HT-29 (cell line): Measurements from ENCODE around the gene PNPT1. TPM values are rescaled to one million over a fixed set of nuclear protein-coding genes. Genes with fewer than 3 reads are reported as not detected.
"Not testable (repeated sequence)": the region's sequence is repeated elsewhere in the genome, so short reads cannot be mapped to it uniquely, and the experiment has no call there.

Experiments
- DNase-seq: peaks from one replicate; pipeline ENCODE4 v3.0.0-alpha.2; 2015; ENCODE audit warnings: low spot score
- total RNA-seq: library from RNA; depleted of rRNA; stranded (reverse); fragments of >200 nt; shearing (Covaris generic); gene quantifications from 2 replicates; pipeline ENCODE4 v1.2.3, GENCODE V29; 2014; rRNA removed

Gene PNPT1
- 19.9 and 22.8 TPM in 2 replicates for total RNA-seq

DNA sequence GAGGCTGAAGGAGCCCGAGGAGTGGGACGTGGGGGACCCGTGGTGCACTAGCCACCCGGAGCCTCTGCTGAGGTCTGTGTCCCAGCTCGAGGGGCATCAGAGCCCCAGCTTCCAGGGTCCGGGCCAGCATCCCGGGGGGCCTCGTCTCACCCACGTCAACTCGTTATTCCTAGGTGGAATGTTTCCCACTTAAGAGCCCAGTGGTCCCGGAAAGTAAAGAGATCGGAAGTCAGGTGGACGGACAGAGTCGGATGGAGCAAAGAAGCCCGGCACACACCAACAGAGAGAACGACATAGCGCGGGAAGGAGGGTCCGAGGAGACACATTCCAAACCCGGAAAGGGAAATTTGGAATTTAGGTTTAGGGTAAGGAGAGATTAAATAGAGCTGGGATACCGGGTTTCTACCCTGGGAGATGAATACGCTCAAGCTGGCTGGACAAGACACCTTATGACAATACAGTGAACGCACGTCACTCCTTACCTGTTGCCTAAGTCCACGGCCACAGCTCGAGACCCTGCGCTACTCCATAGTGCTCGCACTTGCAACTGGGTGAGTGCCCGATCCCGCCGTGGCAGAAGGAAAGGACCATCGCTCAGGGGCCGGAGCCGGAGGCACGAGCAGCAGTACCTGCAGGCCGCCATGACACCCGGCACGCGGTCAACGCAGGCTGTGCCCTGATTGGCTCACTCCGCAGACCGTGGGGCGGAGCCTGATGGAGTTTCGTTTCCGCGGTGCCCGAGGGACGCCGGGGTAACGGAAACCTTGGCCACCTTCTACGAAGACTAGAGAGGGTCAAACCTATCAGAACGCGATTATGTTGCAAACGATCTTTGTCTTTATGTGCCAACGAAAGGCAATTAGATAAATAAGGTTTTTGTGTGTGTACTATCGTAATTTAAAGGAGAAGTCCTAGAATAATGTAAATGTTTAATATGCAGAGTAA lies at the start of gene PNPT1:
Gene PNPT1 (minus strand): TSS at position 664 of the 945 bp plus-strand sequence. CDS start 21 bp downstream, at position 643.
- peak; percentile 94 for DNase-seq

DNA sequence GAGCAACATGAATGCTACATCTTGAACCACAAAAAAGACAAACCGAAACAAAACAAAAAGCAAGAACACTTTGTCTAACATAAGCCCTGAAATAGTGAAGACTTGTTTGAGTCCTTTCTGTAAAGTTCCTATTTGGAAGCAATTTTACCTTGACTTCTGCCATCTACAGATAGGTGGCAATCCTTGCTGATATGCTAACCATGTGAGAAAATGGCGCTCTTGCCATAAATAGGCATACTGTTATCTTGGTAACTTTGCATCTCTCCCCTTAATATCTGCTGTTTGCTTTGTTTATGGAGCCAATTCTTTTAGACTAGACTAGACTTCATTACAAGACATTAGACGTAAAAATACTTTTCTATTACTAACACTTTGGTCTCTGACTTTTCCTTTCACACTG lies 49.4 kb upstream of the PNPT1 start:
- no peak for DNase-seq

DNA sequence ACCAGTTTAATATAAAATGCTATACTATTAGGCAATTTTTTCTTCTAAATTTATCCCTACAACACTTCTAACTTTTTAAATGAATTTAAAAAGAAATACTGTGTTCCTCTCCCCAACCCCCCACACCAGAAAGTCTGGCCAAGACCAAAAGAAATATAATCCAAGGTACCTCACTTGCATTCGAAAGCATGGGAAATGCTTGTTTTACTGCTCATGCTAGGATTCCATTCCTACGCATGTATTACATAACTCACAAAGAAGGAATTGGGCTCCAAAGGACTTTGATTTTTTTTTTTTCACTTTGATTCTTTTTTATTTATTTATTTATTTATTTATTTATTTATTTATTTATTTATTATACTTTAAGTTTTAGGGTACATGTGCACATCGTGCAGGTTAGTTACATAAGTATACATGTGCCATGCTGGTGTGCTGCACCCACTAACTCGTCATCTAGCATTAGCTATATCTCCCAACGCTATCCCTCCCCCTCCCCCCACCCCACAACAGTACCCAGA lies 42.4 kb upstream of the PNPT1 start:
- not testable (repeated sequence) for DNase-seq

DNA sequence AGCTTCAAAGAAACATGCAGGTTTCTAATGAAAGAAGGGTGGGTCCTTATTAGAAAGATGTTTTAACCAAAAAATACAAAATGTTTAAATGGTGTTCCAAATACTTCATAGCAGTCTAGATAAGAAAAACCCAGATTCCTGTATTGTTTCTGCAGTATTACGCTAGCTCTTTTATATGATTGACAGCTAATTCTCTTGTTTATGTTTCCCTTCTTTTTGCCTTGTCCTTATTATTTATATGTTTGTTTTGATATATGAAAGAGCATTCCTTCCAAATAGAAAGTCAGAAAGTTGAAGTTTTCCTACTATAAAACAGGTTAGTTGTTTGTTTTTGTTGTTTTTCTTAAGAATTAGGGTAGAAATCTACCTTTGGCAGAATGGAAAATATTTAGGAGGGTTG lies 41.1 kb upstream of the PNPT1 start:
- no peak for DNase-seq

DNA sequence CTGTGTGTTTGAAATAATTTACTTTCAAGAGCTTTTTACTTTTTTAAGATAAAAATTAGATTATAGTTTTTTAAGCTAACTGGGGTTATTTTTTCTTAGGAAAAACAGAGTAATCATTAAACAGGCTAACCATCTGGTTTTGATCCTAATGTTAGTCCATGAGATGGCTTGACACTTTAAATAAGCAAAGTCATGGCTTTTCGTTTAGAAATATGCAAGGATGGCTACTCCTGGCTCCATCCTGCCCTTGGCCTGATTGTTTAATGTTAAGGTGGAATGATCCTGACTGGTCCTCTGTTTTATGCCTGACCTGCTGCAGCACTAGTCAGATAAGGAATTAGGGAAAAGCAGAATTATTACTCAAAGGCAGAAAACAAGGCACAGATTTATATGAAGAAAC lies 39.7 kb upstream of the PNPT1 start:
- DNase-seq, result no peak

DNA sequence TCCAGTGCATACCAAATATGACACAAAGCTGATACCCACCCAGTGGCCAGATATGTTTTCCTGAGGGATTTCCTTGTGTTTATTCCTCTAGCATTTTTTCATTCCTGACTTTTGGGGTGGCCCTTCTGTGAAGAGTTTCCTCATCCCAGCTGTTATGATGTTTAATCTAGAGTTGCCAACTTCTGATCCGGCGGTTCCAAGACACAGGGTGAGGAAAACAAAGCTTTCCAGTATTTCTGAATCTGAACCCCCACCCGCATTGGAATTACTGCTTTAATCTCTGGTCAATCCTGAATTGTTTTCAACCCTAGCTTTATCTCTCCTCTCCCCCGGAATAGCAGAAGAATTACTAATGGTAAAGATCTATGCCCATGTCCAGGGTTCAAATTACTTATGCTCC lies 39.2 kb upstream of the PNPT1 start:
- DNase-seq, result no peak

DNA sequence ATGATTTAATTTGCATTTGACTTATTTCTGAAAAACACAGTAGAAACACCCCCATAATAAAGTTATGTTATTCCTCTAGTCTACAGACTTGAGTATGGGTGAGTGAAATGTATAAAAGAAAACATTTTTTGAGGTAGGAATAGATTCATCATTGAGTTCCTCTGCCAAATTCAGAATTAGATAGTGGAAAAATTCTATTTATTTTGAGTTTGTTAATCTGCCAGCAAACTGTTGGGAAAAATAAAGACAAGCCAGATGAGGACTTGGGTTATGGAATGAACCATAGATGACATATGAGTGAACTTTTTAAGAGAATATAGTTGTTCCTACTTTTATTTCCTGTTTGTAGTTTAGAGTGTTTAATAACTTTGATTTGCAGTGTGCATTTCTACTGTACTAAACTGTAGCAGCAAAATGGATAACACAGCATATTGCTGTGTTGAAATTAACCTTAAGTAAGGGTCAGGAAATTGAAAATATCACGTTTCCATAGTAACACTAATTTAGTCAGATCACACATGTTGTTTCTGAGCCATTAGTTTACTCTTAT lies 35.6 kb upstream of the PNPT1 start:
- DNase-seq, result no peak

DNA sequence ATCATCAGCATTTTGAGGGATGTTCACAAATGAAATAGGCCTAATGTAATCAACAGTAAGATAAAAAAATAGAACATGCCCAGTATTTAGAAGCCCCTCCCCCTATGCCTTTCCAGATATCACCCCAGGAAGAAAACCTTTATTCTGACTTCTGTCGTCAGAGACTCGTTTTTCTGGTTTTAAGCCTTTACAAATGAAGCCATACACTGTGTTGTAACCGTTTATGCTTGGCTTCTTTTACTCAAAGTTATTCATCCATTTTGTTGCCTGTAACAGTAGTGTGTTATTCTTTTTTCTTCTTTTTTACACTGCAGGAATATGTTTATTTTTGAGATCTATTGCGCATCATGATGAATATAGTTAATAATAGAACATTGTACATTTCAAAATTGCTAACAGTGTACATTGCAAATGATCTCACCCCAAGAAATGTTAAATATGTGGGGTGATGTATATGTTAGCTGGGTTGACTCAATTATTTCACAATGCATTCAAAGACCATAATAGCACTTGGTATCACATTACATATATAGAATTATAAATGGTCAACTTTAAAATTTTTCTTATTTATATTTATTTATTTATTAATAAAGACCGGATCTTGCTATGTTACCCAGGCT lies 28.1 kb upstream of the PNPT1 start:
- DNase-seq, result peak; percentile 38

DNA sequence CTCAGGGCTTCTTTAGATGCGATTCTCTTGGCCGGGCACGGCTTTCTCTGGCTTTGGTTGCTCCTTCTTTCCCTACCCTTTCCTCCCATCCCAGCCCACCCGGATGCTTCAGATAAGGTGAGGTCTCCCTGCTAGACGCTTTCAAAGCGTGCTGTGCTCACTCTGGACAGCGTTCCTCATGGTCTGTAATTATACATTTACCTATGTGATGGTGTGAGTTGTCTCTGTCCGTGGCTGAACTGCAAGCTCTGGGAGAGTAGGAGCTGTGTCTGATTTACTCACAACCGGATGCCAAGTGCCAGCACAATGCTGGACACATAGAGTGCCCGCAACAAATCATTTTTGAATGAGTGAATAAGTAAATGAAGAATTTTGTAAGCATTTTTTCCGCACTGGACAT lies 26.8 kb upstream of the PNPT1 start:
- DNase-seq, result no peak

DNA sequence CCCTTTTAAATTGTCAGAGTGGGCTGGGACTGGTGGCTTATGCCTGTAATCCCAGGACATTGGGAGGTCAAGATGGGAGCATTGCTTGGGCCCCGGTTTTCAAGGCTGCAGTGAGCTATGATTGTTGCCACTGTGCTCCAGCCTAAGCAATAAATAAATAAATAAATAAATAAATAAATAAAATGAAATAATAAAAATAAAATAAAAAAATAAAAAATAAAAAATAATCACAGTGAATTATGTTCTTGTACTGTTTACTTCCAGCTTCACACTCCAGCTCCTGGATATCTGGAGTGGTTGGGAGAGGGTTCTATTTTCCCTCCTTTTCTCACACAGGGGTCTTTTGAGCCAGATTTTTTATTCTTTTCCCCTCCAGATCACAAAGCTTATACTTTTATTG lies 26.2 kb upstream of the PNPT1 start:
- no peak for DNase-seq

DNA sequence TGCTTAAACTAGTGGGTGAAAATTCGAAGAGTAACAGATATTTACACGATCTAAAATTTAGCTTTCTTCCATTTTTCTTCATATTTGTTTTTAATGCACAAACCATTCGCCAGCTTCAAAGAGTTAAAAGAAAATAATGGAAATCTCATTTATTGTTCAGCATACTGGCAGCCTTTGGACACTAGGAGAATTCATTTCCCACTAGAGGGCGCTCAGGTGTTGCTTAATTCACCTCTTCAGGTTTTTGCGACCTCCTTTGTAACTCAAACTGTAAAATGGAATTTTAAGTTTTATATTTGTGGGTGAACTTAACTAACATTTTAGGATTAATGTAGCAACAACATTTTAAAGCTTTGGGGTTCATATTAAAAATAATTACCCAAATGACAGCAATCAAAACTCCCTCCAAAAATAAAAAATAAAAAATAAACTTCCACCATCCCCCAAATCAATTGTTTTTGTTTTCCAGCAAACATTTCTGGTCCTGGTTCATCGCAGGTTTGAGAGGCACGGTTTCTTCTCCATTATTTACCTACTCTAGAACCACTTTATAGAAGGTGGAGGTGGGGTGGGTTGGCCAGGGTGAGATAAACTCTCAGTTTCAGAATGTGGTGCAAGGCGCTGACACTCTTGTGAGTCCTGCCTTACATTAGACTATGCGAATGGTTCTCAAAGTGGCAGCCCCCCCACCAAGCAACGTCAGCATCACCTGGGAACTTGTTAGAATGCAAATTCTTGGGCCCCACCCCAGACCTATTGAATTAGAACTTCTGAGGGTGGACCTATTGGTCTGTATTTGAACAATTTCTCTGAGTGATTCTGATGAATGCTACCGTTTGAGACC lies 24.7 kb upstream of the PNPT1 start:
- peak; percentile 91 for DNase-seq

DNA sequence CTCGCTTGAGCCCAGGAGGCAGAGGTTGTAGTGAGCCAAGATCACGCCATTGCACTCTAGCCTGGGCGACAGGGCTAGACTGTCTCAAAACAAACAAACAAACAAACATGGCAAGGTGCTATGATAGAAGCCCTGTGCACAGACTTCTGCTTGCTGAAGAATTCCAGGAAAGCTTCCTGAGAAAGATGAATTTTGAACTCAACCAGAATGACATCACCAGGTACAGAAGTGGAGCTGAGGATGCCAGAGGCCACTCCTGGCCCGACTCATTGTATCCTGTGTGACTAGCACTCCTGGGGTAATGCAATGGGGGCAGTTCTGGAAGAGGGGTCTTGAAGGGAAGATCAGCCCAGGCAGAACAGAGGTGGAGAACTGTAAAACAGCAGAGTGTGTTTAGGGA lies 22.0 kb upstream of the PNPT1 start:
- no peak for DNase-seq

DNA sequence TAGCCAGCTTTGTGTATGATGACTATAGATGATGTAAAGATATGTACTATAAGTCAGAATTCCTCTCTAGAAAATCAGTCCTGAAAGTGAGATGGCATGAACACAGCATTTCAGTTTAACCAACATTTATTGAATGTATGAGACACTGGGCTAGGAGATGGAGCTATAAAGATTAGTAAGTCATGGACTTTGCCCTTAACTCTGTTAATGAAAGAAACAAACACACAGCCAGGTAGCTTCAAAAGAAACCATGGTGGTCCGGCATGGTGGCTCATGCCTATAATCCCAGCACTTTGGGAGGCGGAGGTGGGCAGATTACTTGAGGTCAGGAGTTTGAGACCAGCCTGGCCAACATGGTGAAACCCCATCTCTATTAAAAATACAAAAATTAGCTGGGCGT lies 21.5 kb upstream of the PNPT1 start:
- DNase-seq, result peak; percentile 54

DNA sequence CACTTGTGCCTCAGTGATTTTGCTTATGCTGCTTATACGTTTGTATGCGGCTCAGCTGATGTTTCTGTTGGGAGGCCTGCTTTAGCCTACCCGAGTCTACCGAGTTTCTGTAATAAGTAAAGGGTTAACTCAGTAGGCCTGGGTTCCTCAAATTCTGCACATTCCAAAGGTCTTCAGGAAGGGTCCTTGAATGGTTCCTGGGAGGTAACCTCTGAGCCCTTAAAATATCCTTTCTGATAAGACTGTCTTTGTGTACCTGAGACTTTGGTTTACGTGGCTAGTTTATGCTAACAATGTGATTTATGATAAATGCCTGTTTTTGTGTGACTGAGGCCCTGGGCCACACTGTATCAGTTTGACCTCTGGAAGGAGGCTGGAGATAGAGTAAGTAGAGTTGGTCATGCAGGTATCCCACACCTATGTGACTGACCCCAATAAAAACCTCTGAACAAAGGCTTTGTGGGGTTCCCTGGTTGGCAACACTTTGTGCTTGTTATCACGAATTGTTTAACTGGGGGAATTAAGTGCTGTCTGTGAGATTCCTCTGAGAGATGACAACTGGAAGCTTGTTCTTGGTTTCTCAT lies 18.9 kb upstream of the PNPT1 start:
- no peak for DNase-seq

DNA sequence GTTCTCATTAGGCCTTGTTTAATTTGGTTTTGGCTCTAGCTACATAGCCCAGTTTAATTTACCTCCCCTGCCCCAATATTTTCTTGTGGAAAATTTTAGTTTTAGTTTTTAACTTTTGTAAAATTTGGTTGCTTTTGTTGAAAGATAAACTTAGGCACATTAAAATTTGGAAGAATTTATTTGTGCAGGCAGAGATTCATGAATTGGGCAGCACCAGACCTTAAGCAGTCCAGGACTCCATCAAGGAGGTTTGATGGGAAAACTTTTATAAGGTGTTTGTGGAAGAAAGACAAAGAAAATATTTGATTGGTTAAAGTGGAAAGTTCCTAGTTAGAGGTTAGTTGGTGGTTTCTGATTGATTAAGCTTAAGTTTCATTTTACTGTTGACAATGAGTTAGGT lies 16.4 kb upstream of the PNPT1 start:
- DNase-seq, result no peak

DNA sequence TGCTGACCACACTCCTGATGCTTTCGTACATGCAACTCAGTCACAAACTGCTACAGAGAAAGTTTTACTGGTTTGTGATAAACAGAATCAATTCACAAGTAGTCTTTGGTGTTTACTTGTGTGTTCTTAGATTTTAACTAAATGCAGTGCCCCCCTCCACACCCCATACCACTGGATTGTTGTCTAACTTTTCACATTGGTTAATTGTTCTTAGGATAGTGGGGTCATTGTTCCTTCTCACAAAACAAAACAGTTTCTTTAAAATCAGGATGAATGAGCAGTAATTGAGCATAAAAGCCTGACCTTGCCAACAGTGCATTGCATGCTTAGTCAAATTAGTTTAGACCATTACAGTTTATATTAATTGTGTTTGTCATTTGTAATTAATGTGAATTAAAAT lies 14.1 kb upstream of the PNPT1 start:
- DNase-seq, result no peak

DNA sequence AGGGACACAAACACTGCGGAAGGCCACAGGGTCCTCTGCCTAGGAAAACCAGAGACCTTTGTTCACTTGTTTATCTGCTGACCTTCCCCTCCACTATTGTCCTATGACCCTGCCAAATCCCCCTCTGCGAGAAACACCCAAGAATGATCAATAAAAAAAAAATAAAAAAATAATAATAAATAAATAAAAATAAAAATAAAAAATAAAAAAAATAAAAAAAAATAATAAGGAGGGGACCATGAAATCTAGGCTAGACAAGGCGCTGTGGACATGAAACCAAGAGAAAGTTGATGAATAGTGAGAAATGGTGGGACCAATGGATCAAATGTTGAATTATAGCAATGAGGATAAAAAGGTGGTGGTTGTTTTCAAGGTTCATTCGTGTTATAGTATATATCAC lies 12.6 kb upstream of the PNPT1 start:
- DNase-seq, result not testable (repeated sequence)

DNA sequence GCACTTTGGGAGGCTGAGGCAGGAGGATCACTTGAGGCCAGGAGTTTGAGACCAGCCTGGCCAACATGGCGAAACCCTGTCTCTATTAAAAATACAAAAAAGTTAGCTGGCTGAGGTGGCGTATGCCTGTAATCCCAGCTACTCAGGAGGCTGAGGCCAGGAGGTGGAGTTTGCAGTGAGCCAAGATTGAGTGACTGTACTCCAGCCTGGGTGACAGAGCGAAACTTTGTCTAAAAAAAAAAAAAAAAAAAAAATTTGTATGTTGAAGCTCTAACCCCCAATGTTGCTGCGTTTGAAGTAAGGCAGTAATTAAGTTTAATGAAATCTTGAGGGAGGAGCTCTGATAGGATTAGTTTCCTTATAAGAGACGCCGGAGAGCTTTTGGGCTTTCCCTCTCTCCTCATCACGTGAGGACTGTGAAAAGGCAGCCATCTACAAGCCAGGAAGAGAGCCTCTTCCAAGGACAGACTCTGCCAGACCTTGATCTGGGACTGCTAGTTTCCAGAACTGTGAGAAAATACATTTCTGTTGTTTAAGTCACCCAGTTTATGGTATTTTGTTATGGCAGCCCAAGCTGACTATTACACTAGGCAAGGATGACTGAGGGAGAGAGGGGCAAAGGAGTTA lies 11.5 kb upstream of the PNPT1 start:
- DNase-seq, result no peak

DNA sequence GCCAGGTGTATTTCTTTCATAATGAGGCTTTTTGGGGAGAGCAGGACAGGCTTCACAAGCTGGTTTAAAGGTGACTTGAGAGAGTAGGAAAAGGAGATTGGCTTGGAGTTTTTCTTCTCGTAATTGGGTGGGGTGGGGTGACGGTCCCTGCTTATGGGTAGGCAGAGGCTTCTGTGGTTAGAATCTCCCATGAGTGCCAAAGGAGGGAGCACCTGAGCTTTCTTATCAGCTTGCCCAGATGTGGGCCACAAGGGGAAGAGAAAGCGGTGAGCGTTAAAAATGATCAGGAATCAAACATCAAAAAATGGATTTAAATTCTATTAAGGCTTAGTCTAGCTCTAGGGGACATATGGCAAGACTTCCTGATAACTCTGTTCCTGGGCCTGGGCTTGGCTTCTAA lies 9.7 kb upstream of the PNPT1 start:
- no peak for DNase-seq

DNA sequence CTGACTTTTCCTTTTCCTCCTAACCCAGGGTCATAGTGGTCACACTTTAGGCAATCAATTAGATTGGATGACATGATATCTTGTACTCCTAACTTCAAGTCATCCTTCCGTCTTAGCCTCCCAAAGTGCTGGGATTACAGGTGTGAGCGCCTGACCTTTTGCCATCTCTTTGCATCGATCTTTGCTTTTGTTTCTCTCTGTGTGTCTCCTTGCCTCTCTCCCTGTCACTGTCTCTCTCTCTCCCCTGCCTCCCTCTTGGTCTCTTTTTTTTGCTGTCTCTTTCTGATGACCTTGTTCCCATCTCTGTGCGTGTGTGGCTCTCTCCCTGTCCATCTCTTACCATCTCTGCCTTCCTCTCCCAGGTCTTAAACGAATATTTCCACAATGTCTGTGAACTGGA lies 904 bp downstream of the PNPT1 start:
- DNase-seq, result peak; percentile 8

DNA sequence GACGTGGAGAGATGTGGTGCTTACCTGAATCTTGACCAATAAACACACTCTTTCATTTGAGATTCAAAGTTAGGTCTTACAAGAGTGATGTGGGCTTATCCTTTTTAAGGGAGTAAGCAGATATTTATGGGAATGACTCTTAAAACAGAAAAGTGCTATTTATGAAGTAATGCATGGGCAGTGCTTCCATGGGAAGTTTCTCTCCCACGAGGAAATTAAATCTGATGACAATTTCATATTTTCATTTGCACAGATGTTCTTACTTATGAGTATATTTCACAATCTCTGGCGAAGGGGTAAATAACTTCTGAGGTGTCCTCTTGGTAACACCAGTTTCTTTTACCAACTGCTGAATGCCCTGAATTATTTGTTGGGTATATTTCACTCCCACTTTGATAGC lies 21.0 kb downstream of the PNPT1 start:
- DNase-seq, result no peak
